Measurements from ENCODE around the gene GALNT14.

GALNT14 gene

GRCh38 chr2:31002537-31003150 lies 135.6 kb downstream of the GALNT14 start:
- H3K4me2 ChIP-seq (ENCODE audit: low read depth, low read length), result no peak overlapping the region
- H4K20me1 ChIP-seq (ENCODE audit: insufficient read depth, low read length), result no peaks in the 10 kb centered on the region
- H3K27me3 ChIP-seq (replicated peaks; ENCODE audit: insufficient read depth, low read length), result no peaks in the 10 kb centered on the region
- no peak overlapping the region for H3K27ac ChIP-seq (ENCODE audit: low read length)
- no peak overlapping the region for H3K4me3 ChIP-seq (ENCODE audit: low read length)
- no peak overlapping the region for H2AFZ ChIP-seq (ENCODE audit: low read length)
- no peaks in the 10 kb centered on the region for H3K9me3 ChIP-seq (replicated peaks; ENCODE audit: insufficient read depth, low read length)
- H3K9me2 ChIP-seq (replicated peaks; ENCODE audit: insufficient read depth, low read length), result no peaks in the 10 kb centered on the region
- H3F3A ChIP-seq (ENCODE audit: insufficient read depth, low read length), result no peaks in the 10 kb centered on the region
- no peak for DNase-seq
- no peaks in the 10 kb centered on the region for H3K79me2 ChIP-seq (ENCODE audit: low read length)
- H3K4me1 ChIP-seq (ENCODE audit: low read length), result no peaks in the 10 kb centered on the region
- TF ChIP-seq, protein P1, sequence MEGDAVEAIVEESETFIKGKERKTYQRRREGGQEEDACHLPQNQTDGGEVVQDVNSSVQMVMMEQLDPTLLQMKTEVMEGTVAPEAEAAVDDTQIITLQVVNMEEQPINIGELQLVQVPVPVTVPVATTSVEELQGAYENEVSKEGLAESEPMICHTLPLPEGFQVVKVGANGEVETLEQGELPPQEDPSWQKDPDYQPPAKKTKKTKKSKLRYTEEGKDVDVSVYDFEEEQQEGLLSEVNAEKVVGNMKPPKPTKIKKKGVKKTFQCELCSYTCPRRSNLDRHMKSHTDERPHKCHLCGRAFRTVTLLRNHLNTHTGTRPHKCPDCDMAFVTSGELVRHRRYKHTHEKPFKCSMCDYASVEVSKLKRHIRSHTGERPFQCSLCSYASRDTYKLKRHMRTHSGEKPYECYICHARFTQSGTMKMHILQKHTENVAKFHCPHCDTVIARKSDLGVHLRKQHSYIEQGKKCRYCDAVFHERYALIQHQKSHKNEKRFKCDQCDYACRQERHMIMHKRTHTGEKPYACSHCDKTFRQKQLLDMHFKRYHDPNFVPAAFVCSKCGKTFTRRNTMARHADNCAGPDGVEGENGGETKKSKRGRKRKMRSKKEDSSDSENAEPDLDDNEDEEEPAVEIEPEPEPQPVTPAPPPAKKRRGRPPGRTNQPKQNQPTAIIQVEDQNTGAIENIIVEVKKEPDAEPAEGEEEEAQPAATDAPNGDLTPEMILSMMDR (IDR thresholded peaks at IDR 0.05; ENCODE audit: low read length), result no peak
- TF ChIP-seq EZH2 (optimal IDR thresholded peaks at IDR 0.05; ENCODE audit: low read depth, low read length) (no peak), EZH2phosphoT487 (IDR thresholded peaks at IDR 0.05; ENCODE audit: low read length) (no peak)
- no peak overlapping the region for H3K9ac ChIP-seq (ENCODE audit: low read length)
- H3K36me3 ChIP-seq (replicated peaks; ENCODE audit: insufficient read depth, low read length), result no peaks in the 10 kb centered on the region

GRCh38 chr2:31000970-31001369 lies 137.3 kb downstream of the GALNT14 start:
- Histone ChIP-seq H3K9ac (ENCODE audit: low read length) (no peak overlapping the region), H3K4me2 (ENCODE audit: low read depth, low read length) (no peak overlapping the region), H3K36me3 (replicated peaks; ENCODE audit: insufficient read depth, low read length) (no peaks in the 10 kb centered on the region), H3F3A (ENCODE audit: insufficient read depth, low read length) (no peaks in the 10 kb centered on the region), H3K79me2 (ENCODE audit: low read length) (no peaks in the 10 kb centered on the region), H4K20me1 (ENCODE audit: insufficient read depth, low read length) (no peaks in the 10 kb centered on the region), H3K27ac (ENCODE audit: low read length) (no peak overlapping the region), H3K4me1 (ENCODE audit: low read length) (no peaks in the 10 kb centered on the region), H3K9me3 (replicated peaks; ENCODE audit: insufficient read depth, low read length) (no peaks in the 10 kb centered on the region), H2AFZ (ENCODE audit: low read length) (no peak overlapping the region), H3K9me2 (replicated peaks; ENCODE audit: insufficient read depth, low read length) (no peaks in the 10 kb centered on the region), H3K27me3 (replicated peaks; ENCODE audit: insufficient read depth, low read length) (no peaks in the 10 kb centered on the region), H3K4me3 (ENCODE audit: low read length) (no peak overlapping the region)
- TF ChIP-seq EZH2 (optimal IDR thresholded peaks at IDR 0.05; ENCODE audit: low read depth, low read length) (no peak), EZH2phosphoT487 (IDR thresholded peaks at IDR 0.05; ENCODE audit: low read length) (no peak)
- TF ChIP-seq, protein P1 (IDR thresholded peaks at IDR 0.05; ENCODE audit: low read length), result no peak
- no peak for DNase-seq

- Histone ChIP-seq H2AFZ (ENCODE audit: low read length) (no peak overlapping the region), H3K4me3 (ENCODE audit: low read length) (no peak overlapping the region), H3K9me2 (replicated peaks; ENCODE audit: insufficient read depth, low read length) (no peaks in the 10 kb centered on the region), H3K27ac (ENCODE audit: low read length) (no peak overlapping the region), H3K9me3 (replicated peaks; ENCODE audit: insufficient read depth, low read length) (no peaks in the 10 kb centered on the region), H3K9ac (ENCODE audit: low read length) (no peak overlapping the region), H3K79me2 (ENCODE audit: low read length) (no peaks in the 10 kb centered on the region), H3K4me1 (ENCODE audit: low read length) (no peaks in the 10 kb centered on the region), H3F3A (ENCODE audit: insufficient read depth, low read length) (no peaks in the 10 kb centered on the region), H4K20me1 (ENCODE audit: insufficient read depth, low read length) (no peaks in the 10 kb centered on the region), H3K4me2 (ENCODE audit: low read depth, low read length) (no peak overlapping the region), H3K27me3 (replicated peaks; ENCODE audit: insufficient read depth, low read length) (no peaks in the 10 kb centered on the region), H3K36me3 (replicated peaks; ENCODE audit: insufficient read depth, low read length) (no peaks in the 10 kb centered on the region)
- DNase-seq, result no peak
- TF ChIP-seq, protein P1 (IDR thresholded peaks at IDR 0.05; ENCODE audit: low read length), result no peak
Measured at GRCh38 chr2:30998672-30999071, 139.6 kb downstream of the GALNT14 start.
